ENCODE results near the gene PXMP4. TPM values are rescaled to one million over a fixed set of nuclear protein-coding genes. Genes with fewer than 3 reads are reported as not detected.

The PXMP4 gene
- total and polyA plus RNA-seq, 2 of the 4 experiments (the other 2 are of a cell fraction) = 3.6 to 7.1 TPM

- Histone ChIP-seq H4K5ac (ENCODE audit: low read depth, low read length) (no peak overlapping the region), H3K56ac (ENCODE audit: extremely low read depth, insufficient read depth, low read length) (no peak overlapping the region), H3K27ac (ENCODE audit: insufficient read depth, low read length) (no peak overlapping the region), H3K14ac (replicated peaks; ENCODE audit: low read depth, low read length) (no peak overlapping the region), H3K9me1 (ENCODE audit: insufficient read depth, low read length) (no peaks in the 10 kb centered on the region), H3K27me3 (ENCODE audit: control insufficient read depth, insufficient read depth, low read length) (no peaks in the 10 kb centered on the region), H3K4me2 (ENCODE audit: low read depth, low read length) (no peak overlapping the region), H3K23ac (ENCODE audit: low read depth, low read length) (no peak overlapping the region), H3K18ac (ENCODE audit: low read depth, low read length) (no peak overlapping the region), H4K20me1 (ENCODE audit: insufficient read depth, low read length) (no peaks in the 10 kb centered on the region), H3K9ac (ENCODE audit: low read depth, low read length) (no peak overlapping the region), H4K91ac (ENCODE audit: insufficient read depth, low read depth, low read length) (no peak overlapping the region), H2BK20ac (ENCODE audit: low read depth, low read length) (no peak overlapping the region), H2AK5ac (ENCODE audit: low read depth, low read length) (no peak overlapping the region), H2BK120ac (ENCODE audit: low read depth, low read length) (no peak overlapping the region), H3K4me3 (ENCODE audit: insufficient read depth, low read depth, low read length) (no peak overlapping the region), H3K36me3 (ENCODE audit: control insufficient read depth, insufficient read depth, low read length) (no peaks in the 10 kb centered on the region), H3K79me1 (ENCODE audit: low read depth in 1 of 2, low read length in 2 of 2) (no peaks in the 10 kb centered on the region), H4K8ac (ENCODE audit: low read depth in 2 of 2, low read length in 2 of 2) (no peak overlapping the region), H2BK5ac (ENCODE audit: low read depth, low read length, poor library complexity, severe bottlenecking) (no peak overlapping the region), H3K4me1 (ENCODE audit: control insufficient read depth, insufficient read depth, low read length) (no peaks in the 10 kb centered on the region), H2BK15ac (ENCODE audit: low read depth, low read length) (no peak overlapping the region), H3K4ac (ENCODE audit: low read depth, low read length) (no peak overlapping the region), H2AK9ac (replicated peaks; ENCODE audit: low read depth, low read length, poor library complexity) (no peak overlapping the region), H3K9me3 (ENCODE audit: control insufficient read depth, insufficient read depth, low read length) (no peaks in the 10 kb centered on the region), H2AFZ (replicated peaks; ENCODE audit: low read length, poor library complexity) (no peak overlapping the region)
- POLR2A ChIA-PET (ENCODE audit: unreplicated experiment) = no interaction called here
- in situ Hi-C loops (cut with MboI; ENCODE audit: low sequenced_read_pairs) = no loop called here
- dilution Hi-C loops (cut with HindIII; ENCODE audit: low sequenced_read_pairs, unreplicated experiment) = no loop called here
- TF ChIP-seq MXI1 (IDR thresholded peaks at IDR 0.05; ENCODE audit: borderline replicate concordance, low read depth, low read length) (no peak), MAZ (IDR thresholded peaks at IDR 0.05; ENCODE audit: borderline replicate concordance, low read depth, low read length) (no peak), CHD1 (IDR thresholded peaks at IDR 0.05; ENCODE audit: low read depth, low read length) (no peak), ELK1 (IDR thresholded peaks at IDR 0.05; ENCODE audit: borderline replicate concordance, low read depth, low read length) (no peak), RFX5 (IDR thresholded peaks at IDR 0.05; ENCODE audit: low read depth, low read length) (no peak)
- no TSS peak for BruUV-seq (replicated peaks)
- 84% methylated on average over 7 of the region's 8 CpGs; no CpG with 5 or more reads in 1 of the 2 experiments for WGBS, 2 experiments (ENCODE audit: extremely low coverage in 2 of 2, insufficient read length in 1 of 2)
- intact Hi-C loops (cut with micrococcal nuclease) = no loop called here
- peak; percentile 44 for DNase-seq
- ATAC-seq (ENCODE audit: low read depth) = no peak; the same call in 1 of the 2 replicates
- CTCF ChIA-PET = no interaction called here
These were observed 23.0 kb downstream of the PXMP4 start for GRCh38 chr20:33697129-33697528.
